Measurements from ENCODE around the gene HRAS.
A peak's percentile ranks its signal among the peaks of the same experiment; 100 is the strongest.

HRAS gene

DNA sequence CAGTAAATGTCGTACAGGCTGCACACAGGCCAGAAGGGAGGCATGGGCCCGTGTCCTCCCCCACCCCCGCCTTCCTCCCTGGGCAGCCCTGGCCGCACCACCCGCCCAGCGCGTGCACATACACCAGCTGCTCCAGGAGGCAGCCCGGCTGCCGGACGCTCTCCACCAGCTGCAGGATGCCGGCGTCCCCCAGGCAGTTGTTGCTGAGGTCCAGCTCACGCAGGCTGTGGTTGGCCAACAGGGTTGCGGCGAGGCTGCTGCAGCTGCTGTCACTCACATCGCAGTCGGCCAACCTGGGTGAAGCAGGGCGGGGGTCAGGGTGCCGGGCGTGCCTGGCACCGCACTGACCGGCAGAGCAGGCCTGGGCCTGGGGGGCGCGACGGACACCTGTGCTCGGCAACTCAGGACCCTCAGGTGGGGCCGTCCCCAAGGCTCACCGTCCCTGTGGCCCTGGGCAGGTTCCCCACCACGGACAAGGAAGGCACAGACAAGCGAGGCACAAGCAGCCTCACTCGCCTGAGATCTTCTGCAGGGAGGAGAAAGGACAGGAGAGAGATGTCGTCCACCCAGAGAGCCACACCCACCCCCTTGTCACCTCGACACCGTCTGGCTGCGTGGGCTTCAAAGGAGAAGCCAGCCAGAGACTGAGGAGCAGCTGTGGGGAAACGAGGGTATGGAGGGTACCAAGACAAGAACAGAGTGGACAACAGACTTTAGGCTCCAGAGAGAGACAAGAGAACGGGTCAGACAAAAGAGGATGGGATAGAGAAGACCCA lies 40.4 kb downstream of the HRAS start:
- DNase-seq (ENCODE audit: low spot score): peak; percentile 9

DNA sequence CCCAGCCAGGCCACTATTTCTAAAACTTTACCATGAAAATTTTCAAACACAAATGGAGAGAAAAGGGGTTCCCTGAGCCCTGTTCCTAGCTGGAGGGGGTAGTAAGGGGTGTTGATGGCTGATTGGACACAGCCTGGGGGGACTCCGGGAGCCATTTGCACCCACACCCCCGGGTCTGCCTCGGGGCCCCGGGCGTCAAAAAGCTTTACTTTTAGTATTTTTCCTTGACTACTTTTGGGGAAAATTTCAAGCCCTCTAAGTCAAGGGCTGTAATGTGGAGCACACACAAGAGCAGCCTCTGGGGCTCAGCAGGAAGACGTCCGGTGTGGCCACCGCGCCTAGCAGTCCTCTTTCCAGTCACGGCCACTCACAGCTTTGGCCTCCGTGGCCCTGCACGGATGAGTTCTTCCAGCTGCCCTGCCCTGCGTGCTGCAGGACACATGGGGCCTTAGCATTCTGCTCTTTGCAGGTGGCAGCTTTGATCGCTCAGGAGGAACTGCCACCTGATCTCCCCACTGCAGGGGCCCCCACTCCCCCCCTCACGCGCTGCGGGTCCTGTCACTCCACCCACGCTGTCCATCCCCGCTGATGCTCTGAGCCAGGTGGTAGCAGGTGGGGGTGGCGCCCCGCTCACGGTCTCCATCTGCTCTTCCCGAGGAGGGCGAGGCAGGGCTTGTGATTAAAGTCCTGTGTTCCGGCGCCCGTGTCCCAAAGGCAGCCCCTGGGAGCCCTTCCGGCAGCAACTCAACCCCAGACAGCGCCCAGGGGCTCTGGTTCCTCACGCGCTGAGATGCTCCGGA lies 42.7 kb downstream of the HRAS start:
- peak; percentile 24 for DNase-seq (ENCODE audit: low spot score)

DNA sequence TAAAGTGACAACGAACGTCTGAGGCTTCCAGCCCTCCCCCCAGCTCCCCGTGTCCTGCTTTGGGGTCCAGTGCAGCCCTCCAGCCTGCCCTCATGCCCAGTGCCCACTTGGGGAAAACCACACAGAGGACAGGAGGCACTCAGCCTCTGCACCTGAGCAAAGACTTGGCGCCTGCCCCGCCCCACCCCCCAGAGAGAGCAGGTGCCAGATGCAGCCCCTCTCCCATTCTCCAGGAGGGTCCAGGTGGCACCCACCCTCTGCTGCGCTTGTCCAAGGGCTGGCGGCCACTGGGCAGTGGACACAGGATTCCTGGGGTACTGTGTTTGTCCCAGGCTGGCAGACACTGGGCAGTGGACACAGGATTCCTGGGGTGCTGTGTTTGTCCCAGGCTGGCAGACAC lies 44.0 kb downstream of the HRAS start:
- no peak for DNase-seq (ENCODE audit: low spot score)

DNA sequence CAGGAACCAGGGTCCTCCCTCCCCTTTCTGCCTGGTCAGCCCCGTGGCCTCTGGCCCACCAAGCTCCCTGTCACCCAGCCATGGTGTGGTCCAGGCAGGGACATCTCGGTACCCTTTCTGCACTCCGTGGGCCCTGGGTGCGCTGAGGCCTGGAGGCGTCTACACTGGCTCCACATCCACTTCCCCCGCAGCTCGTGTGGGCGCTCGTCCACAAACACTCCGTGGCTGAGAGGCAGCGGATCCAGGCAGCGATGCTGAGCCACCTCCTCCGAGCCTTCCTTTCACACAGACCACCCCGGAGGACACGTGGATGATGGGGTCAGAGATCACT lies 44.5 kb downstream of the HRAS start:
- DNase-seq (ENCODE audit: low spot score): no peak

DNA sequence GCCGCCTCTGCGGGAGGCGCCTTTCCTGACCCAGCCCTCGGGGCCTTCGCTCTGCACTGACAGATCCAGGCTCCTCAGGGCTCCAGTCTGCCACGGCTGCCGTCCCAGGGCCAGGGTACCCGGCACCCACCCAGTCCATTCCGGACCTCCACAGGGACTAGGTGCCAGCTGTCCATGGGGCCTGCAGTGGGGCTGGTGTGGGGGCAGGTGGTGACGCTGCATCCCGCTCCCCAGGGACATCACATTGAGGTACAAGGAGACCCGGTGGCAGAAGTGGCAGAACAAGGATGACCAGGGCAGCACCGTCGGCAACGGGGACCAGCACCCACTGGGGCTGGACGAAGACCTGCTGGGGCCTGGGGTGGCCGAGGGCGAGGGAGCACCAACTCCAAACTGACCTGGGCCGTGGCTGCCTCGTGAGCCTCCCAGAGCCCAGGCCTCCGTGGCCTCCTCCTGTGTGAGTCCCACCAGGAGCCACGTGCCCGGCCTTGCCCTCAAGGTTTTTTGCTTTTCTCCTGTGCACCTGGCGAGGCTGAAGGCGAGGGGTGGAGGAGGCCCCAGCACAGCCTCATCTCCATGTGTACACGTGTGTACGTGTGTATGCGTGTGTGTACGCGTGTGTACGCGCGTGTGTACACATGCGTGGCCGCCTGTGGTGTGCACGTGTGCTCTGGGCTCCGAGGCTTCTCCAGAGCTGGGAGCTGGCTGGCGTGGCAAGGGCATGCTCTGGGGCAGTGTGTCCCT lies 45.0 kb downstream of the HRAS start:
- no peak for DNase-seq (ENCODE audit: low spot score)

DNA sequence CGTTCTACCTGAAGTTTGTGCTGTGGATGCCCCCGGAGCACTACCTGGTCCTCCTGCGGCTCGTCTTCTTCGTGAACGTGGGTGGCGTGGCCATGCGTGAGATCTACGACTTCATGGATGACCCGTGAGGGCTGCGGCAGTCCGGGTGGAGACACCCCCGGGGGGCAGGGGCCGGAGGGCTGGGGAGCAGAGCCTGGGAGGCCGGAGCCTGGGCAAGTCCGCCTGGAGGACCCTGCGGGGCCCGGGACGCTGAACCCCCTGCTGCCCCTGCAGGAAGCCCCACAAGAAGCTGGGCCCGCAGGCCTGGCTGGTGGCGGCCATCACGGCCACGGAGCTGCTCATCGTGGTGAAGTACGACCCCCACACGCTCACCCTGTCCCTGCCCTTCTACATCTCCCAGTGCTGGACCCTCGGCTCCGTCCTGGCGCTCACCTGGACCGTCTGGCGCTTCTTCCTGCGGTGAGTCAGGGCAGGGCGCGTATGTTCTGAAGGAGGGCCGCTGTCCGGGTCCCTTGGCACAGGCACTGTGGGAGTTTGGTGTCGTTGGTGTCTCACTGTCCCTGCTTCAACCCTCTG lies 45.7 kb downstream of the HRAS start:
- DNase-seq (ENCODE audit: low spot score): no peak

DNA sequence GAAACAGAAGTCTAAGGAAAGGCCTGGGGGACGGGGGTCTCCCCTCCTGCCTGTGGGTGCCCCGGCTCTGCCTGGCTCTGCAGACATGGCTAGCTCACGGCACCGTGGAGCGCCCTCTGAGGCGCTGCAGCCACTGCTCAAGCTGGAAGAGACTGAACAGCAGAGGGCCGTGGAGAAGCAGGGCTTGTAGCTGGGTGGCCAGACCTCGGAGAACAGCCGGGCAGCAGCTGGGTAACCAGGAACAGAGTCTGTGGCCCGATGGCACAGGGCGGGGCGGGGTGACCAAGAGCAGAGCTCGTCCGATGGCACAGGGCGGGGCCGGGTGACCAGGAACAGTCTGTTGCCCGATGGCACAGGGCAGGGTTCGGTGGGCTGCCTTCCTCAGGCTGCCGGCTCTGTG lies 46.4 kb downstream of the HRAS start:
- no peak for DNase-seq (ENCODE audit: low spot score)

DNA sequence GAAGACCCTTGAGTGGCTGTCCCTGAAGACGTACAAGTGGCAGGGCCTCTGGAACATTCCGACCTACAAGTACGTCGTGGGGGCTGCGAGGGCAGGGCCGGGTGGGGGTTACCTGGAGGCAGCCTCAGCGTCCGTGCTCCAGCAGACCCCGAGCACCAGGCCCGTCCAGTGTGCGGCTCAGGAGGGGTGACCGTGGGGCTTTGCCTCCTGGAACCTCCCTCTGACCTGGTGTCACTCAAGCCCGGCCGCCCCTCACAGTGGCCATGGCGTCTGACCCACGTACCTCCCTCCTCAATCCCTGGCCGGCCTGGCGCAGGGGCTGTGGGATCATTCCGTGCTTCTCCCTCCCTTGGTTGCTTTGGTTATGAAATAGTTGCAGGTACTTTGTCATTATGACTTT lies 46.8 kb downstream of the HRAS start:
- no peak for DNase-seq (ENCODE audit: low spot score)

DNA sequence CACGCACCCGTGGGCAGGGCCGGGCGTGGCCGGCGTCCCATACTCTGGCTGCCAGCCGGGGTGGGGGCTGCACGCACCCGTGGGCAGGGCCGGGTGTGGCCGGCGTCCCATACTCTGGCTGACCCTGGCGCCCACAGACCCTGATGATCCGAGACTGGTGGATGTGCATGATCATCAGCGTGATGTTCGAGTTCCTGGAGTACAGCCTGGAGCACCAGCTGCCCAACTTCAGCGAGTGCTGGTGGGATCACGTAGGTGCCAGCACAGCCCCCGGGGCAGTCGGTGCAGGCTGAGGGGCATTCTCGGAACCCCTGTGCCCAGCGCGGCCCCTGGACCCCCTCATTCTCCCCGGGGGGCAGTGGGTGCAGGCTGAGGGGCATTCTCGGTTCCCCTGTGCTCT lies 47.3 kb downstream of the HRAS start:
- DNase-seq (ENCODE audit: low spot score): no peak

DNA sequence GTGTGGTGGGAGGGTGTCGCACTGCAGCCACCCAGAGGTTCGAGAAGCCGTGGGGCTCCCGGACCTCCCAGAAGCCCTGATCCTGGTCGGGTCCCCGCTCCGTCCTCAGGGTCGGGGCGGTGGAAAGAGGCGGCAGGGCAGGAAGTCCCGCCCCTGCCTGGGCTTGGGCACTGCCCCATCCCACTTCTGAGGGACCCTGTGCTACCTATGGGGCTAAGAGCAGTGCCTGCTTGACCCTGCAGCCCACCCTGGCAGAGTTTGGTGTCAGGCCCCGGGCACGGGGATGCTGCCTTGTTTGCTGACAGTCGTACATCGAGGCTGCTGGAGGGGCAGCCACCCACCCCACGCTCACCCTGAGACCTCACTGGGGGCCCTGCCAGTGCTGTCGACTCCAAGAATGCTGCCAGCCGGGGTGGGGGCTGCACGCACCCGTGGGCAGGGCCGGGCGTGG lies 47.8 kb downstream of the HRAS start:
- DNase-seq (ENCODE audit: low spot score): peak; percentile 6

DNA sequence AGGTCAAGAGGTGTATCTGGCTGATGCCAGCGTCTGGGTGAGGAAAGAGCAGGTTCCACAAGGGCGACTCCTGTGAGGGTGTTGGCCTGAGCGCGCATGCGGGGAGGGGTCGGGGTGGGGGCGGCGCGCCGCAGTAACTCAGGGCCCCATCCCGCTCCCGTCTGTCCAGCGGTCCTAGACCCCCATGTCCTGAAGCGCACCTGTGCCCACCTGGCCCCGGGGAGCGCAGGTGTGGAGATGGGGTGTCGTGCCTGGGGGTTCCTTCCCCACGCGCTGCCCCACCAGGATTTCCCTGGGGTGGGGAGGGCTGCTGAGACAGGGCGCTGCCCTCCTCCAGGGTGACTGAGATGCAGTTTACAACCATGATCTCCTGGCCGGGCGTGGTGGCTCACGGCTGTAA lies 49.2 kb downstream of the HRAS start:
- no peak for DNase-seq (ENCODE audit: low spot score)

DNA sequence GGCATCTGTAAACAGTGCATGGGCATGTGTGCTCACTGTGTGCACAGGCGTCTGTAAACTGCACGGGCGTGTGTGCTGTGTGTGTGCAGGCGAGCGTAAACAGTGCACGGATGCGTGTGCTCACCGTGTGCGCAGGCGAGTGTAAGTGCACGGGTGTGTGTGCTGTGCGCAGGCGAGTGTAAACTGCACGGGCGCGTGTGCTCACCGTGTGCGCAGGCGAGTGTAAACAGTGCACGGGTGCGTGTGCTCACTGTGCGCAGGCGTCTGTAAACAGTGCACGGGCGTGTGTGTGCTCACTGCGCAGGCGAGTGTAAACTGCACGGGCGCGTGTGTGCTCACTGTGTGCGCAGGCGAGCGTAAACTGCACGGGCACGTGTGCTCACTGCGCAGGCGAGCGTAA lies 50.8 kb downstream of the HRAS start:
- DNase-seq (ENCODE audit: low spot score): no peak
